ENCODE results near the gene COL27A1.
"Not testable (repeated sequence)": the region's sequence is repeated elsewhere in the genome, so short reads cannot be mapped to it uniquely, and the experiment has no call there.

The COL27A1 gene

DNA sequence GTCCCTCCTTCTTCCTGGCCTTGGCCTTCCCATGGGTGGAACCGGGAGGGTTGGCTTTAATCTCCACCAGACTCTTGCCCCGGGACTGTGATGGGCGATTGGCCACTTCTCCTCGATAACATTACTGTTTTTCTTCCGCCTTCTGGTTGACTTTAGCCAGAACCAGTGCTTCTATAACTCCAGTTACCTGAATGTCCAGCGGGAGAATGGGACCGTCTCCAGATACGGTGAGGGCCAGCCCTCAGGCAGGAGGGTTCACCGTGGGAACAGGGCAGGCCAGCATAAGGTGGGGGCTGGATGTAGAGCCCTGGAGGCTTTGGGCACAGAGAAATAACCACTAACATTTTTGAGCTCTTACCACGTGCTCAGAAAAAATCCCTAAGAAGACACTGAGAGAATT, 175.3 kb downstream of the COL27A1 start:
- DNase-seq (ENCODE audit: extremely low spot score) = no peak
- TF ChIP-seq, protein P1, sequence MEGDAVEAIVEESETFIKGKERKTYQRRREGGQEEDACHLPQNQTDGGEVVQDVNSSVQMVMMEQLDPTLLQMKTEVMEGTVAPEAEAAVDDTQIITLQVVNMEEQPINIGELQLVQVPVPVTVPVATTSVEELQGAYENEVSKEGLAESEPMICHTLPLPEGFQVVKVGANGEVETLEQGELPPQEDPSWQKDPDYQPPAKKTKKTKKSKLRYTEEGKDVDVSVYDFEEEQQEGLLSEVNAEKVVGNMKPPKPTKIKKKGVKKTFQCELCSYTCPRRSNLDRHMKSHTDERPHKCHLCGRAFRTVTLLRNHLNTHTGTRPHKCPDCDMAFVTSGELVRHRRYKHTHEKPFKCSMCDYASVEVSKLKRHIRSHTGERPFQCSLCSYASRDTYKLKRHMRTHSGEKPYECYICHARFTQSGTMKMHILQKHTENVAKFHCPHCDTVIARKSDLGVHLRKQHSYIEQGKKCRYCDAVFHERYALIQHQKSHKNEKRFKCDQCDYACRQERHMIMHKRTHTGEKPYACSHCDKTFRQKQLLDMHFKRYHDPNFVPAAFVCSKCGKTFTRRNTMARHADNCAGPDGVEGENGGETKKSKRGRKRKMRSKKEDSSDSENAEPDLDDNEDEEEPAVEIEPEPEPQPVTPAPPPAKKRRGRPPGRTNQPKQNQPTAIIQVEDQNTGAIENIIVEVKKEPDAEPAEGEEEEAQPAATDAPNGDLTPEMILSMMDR (IDR thresholded peaks at IDR 0.05; ENCODE audit: control extremely low read depth, extremely low read depth, low read depth, missing control alignments) = no peak
- ChIA-PET CTCF (no interaction called here), POLR2A (no interaction called here)

DNA sequence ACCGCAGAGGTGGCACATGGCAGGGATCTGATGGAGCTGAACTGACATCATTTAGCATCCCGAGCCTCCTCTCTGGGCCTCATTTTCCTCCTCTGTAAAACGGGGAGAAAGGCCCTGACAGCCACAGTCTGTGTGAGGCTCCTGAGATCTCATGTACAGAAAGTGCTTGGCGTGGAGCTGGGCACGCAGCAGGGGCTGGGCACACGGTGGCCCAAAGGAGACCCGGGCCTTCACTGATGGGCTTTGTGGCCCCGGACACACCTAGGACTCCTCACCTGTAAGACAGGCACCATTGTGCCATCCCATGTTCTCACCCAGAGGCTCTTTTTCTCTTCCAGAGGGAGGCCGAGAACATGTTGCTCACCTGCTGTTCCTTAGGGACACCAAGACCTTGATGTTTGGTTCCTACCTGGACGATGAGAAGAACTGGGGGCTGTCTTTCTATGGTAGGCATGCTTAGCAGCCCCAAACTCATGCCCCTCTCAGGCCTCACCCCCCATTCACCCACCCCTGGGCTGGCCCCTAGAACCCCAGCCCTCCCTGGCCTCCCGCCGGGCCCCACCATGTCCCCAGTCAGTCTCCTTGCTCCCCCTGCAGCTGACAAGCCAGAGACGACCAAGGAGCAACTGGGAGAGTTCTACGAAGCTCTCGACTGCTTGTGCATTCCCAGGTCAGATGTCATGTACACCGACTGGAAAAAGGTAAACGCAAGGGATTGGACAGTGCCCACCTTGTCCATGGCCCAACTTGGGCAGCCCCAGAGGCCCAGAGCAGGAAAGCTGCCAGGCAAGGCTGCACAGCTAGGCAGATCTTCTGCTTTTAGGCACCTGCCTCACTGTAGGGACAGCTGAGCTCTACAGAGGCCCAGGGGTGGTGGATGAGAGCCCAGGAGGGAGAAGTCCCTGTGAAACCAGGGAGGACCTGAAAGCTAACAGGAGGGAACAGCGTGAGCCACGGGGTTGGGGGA, 176.2 kb downstream of the COL27A1 start:
- POLR2A ChIA-PET; DNase-seq (ENCODE audit: extremely low spot score); CTCF ChIA-PET: not testable (repeated sequence)

DNA sequence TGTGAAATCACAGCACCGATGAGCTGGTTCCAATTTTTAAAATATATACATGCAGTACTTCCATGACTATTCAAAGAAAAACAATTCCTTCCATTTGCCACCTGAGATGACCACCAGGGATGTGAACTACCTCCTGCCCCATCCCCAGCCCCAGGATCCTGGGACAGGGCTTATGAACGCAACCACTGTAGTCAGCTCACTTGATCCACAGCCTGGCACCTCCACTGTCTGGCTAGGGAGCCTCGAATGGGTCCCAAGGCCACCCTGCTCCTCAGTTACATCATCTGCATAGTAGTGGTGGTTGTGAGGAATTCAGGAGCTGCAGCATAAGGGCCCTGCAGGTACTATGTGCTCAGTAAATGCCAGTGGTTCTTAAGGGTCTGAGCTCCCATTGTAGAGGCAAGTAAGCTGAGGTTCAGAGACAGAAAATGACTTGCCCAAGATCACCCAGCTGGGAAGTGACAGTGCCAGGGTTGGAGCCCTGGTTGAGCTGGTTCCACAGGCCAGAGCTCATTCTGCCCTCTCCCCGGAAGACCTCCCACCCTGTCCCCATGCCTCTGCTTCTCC, 177.2 kb downstream of the COL27A1 start:
- POLR2A ChIA-PET; DNase-seq (ENCODE audit: extremely low spot score); CTCF ChIA-PET: not testable (repeated sequence)

DNA sequence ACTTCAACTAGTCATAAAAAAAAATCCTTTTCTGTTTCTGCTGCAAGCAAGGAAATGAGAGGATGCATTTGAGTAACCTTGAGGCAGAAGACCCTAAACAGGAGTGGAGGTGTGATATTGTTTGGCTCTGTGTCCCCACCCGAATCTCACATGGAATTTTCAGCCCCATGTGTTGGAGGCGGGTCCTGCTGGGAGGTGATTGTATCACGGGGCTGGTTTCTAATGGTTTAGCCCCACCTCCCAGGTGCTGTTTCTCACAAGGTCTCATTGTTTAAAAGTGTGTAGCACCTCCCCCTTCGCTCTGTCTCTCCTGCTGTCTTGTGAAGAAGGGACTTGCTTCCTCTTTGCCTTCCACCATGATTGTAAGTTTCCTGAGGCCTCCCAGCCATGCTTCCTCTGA, 178.4 kb downstream of the COL27A1 start:
- CTCF ChIA-PET, POLR2A ChIA-PET: not testable (repeated sequence)

DNA sequence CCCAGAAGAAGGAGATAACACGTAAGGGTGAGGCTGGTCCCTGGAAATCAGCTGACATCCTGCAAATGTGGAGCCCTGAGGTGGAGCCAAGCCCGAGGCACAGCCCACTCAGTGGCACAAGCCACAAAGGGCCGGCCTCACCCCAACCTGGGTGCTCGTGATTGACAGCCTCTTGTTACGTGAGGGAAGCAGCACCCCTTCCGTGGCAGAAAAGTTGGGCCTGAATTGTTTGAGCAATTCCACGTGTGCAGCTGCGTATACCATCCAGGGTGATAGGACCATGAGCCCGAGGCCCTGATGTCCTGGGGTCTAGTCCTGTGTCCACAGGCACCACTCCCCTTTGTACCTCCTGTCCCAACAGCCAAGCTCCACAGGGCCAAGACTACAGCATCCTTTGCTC, 179.2 kb downstream of the COL27A1 start:
- ChIA-PET CTCF (no interaction called here), POLR2A (no interaction called here)
- no peak for DNase-seq (ENCODE audit: extremely low spot score)
- TF ChIP-seq, protein P1 (IDR thresholded peaks at IDR 0.05; ENCODE audit: control extremely low read depth, extremely low read depth, low read depth, missing control alignments) = no peak

More for the DNA sequence above, 178.4 kb downstream of the COL27A1 start:
- DNase-seq (ENCODE audit: extremely low spot score) = not testable (repeated sequence)

DNA sequence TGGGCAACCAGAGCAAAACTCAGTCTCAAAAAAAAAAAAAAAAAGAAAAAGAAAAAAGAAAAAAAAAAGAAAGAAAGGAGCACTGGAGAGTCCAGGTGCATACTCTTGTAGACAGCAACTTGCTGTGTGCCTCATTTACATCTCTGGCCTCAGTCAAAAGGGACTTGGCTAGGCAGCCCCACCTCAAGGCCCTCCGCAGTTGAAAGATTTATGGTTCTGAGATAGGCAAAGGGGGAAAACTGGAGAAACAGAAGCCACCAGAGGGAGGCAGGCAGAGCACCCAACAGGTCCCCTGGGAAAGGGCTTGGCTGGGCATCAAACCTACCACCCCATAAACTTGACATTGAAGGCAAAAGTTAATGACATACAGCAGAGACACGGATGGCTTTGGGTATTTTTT, 180.4 kb downstream of the COL27A1 start:
- no peak for DNase-seq (ENCODE audit: extremely low spot score)
- ChIA-PET CTCF (no interaction called here), POLR2A (no interaction called here)
- TF ChIP-seq, protein P1 (IDR thresholded peaks at IDR 0.05; ENCODE audit: control extremely low read depth, extremely low read depth, low read depth, missing control alignments) = no peak

DNA sequence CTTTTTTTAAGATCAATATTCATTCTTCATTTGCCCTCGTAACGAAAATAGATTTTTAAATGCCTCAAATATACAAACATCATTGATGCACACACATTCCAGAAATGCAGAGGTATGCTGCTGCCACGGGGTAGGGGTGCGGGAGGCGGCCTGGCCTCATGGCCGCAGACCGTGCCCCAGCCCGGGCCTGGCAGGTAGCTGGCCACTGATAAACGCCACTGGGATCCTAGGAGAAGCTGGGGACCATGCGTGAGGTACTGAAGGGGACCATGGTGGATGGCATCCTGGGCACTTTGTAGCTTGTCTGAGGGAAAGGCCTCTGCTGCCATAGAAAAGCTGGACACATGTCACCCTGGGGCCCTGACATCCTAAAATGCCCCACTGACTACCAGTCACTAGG, 180.8 kb downstream of the COL27A1 start:
- no peak for DNase-seq (ENCODE audit: extremely low spot score)
- ChIA-PET CTCF (no interaction called here), POLR2A (interaction anchor here (0.6 kb wide), 1 partner anchor 267 kb away, joined by 6 read pairs; no protein-coding TSS in a partner anchor)
- TF ChIP-seq, protein P1 (IDR thresholded peaks at IDR 0.05; ENCODE audit: control extremely low read depth, extremely low read depth, low read depth, missing control alignments) = no peak

DNA sequence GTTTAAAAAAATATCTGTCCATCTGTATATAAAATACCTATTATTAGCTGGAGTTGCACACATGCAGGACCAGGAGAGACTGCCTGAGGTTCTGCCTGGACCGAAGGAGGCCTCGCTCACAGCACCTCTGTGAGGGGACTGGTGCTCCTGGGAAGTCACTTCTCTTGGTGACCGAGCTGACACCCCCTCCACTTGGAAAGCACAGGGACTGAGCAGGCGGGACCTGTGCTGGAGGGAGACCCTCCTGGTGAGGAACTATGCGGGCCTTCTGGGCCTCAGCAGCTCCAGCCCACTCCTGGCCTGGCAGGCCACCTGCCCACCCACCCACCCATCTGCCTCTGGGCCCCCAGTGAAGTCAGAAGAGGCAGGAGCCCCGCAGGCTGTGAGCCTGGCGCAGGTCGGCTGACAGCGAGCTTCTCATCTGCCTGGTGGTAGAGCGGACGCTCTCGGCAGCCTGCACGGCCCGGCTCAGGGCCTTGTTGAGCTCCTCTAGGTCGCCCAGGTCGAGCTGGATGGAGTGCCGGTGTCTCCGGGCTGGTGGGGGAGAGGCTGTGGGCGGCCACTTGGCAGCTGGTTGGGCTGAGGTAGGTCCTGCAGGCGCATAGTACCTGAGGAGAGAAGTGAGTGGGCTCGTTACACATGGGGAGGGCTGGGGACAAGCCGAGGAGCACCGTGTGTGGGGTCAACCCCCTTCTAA, 181.5 kb downstream of the COL27A1 start:
- TF ChIP-seq, protein P1 (IDR thresholded peaks at IDR 0.05; ENCODE audit: control extremely low read depth, extremely low read depth, low read depth, missing control alignments) = no peak
- ChIA-PET POLR2A (interaction anchor here (0.6 kb wide), 1 partner anchor 266 kb away, joined by 6 read pairs; no protein-coding TSS in a partner anchor), CTCF (interaction anchor here (1.1 to 3.1 kb wide), 2 partner anchors 50 to 69 kb away, joined by 3 to 14 read pairs; partner anchors contain the start of gene AKNA)
- DNase-seq (ENCODE audit: extremely low spot score) = no peak
